Measurements from ENCODE around the gene EYS. TPM values are rescaled to one million over a fixed set of nuclear protein-coding genes. Genes with fewer than 3 reads are reported as not detected.
"Not testable (repeated sequence)": the region's sequence is repeated elsewhere in the genome, so short reads cannot be mapped to it uniquely, and the experiment has no call there.

EYS gene
- total RNA-seq, 1 donor from 2014 or later: not detected

DNA sequence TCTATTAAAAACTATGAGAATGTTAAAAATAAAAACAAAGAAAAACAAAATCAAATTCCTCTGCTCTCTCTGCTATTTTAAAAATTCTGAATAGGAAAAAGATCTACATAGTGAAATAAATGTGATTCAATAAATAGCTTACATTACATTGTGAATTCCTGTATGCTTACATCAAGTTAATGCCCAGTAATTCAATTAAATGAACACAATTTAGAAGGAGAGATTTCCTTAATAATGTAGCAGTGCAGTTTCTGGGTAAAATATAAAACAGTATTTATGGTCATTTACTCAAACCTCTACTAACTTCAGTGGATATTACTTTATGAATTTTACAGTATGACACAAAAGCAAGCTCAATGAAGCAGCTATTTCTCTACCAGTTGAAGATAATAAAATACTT lies 594.6 kb downstream of the EYS start:
- no peak for DNase-seq (ENCODE audit: low read depth)

GRCh38 chr6:65110031-65110430 lies 597.0 kb downstream of the EYS start:
- DNase-seq (ENCODE audit: low read depth): no peak

DNA sequence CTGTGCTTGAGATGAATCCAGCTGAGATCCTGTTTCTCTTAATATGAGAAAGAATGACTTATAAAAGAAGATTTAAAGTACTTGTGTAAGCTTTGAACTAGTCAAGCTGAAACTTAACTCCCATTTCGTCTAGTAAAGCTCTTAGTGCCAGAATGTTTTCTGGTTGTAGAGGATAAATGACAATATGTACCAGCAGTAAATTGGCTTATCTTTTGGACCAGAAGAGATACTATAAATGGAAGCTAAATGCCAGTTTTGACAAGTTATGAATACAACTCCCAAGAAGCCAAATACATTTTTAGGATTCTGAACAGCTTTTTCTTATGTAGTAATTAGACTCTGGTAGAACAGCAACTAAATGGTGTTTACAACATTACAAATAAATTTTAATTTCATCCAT lies 608.7 kb downstream of the EYS start:
- no peak for DNase-seq (ENCODE audit: low read depth)

DNA sequence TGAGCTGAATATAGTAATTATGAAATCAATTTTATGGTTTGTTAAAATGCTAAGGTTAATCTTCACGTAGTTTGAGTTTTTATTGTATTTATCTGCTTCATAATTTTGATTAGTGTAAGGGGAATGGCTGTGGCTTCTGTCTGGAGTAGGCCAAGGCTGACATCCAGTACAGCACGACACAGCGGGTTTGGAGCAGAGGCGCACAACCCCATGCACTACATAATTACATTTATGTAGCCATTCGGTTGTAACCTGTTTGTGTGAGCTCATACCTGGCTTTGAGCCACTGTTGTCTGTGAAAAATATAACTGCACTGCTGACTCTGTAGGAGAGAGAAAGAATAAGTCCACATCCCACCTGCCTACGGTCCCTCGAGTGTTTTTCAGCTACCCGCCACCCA lies 615.5 kb downstream of the EYS start:
- DNase-seq (ENCODE audit: low read depth): no peak

DNA sequence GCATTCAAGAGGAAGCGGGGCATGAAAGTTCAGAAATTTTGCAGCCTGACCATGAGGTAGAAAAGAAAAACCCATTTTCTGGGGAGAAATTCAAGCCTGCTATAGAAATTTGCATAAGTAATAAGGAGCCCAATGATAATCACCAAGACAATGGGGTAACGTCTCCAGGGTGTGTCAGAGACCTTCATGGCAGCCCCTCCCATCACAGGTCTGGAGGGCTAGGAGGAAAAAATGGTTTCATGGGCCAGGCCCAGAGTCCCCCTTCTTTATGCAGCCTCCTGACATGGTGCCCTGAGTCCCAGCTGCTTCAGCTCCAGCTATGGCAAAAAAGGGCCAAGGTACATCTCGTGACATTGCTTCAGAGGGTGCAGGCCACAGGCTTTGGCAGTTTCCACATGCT lies 618.5 kb downstream of the EYS start:
- DNase-seq (ENCODE audit: low read depth): no peak

DNA sequence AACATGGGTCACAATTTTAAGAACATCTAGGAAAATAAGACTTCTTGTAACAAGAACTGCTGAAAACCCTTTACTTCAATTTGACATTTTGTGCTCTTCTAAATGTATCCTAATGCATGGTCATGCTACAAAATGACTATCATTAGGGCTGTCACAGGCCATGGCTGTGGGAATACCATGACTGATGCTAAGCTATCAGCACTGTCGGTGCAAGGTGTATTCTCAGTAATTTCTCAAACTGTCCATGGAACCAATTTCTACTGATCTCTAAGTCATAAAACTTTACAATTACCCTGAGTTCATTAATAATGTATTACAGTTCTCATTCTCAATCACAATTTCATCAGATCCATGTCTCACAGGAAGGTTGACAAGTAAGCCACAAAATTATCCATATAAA lies 625.3 kb downstream of the EYS start:
- no peak for DNase-seq (ENCODE audit: low read depth)

- DNase-seq (ENCODE audit: low read depth): no peak
Measured at GRCh38 chr6:65075705-65076230, 631.3 kb downstream of the EYS start.

DNA sequence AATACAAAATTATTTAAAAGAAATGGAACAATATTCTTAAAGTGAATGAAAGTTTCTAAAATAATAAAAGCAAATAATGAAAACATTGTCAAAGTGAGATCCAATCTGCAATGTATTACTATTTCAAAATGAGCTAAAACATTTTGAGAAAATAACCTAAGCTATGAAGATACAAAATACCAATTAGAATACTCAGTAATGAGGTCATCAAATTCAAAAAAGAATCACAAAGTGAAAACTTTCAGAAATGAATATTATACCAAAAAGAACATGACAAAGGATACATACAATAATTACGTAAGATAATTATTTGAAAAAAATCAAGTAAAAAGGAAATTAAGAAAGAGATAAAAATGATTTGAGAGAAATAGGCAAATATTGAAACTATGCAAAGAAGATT lies 634.5 kb downstream of the EYS start:
- DNase-seq (ENCODE audit: low read depth): no peak

DNA sequence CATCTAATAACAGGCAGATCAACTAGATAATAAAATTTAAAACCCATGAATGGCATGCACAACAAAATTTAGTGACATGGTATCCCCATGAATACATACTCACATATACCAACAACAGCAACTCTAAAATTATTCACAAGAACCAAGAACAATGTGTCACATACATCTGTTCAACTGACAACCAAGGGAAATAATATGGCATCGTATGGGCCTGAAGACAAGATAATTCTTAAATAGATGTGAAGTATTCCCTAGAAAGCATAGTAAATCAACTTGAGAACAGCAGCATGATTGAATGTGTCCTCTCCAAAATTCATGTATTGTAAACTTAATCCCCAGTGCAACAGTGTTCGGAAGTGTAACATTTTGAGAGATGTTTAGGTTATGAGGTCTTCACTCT lies 635.5 kb downstream of the EYS start:
- no peak for DNase-seq (ENCODE audit: low read depth)

GRCh38 chr6:65064844-65065243 lies 642.2 kb downstream of the EYS start:
- no peak for DNase-seq (ENCODE audit: low read depth)

DNA sequence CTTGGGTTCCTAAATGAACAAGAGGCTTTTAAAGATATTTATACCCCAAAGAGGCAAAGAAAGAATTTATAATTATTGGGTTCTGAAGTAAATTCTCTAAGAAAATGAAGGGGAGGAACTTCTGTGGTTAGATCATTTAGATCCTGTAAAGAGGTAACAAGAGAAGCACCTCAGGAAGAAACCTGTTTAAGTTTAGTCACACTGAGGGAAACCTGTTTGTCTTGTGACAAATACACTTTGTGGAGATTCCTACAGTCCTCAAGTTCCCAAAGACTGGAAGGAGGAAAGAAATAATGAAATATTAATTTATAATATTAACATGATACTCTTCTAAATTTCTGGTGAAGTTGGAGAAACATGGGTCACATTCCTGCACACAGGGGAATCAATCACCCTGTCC lies 647.5 kb downstream of the EYS start:
- no peak for DNase-seq (ENCODE audit: low read depth)

DNA sequence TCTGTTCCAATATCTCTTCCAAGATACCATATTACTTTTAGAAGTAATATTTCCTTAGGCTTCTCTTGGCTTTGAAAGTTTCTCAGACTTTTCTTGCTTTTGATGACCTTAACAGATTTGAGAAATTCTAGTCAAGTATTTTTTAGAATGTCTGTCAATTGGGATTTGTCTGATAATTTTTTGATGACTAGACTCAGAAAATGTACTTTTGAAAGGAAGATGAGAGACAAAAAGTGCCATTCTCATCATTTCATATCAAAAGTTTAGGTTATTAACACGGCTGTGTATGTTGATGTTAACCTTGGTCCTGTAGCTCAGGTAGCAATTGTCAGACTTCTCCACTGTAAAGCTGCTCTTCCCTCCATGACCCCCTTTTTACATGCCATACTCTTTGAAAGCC lies 651.5 kb downstream of the EYS start:
- no peak for DNase-seq (ENCODE audit: low read depth)

GRCh38 chr6:65052626-65053025 lies 654.4 kb downstream of the EYS start:
- DNase-seq (ENCODE audit: low read depth): no peak

DNA sequence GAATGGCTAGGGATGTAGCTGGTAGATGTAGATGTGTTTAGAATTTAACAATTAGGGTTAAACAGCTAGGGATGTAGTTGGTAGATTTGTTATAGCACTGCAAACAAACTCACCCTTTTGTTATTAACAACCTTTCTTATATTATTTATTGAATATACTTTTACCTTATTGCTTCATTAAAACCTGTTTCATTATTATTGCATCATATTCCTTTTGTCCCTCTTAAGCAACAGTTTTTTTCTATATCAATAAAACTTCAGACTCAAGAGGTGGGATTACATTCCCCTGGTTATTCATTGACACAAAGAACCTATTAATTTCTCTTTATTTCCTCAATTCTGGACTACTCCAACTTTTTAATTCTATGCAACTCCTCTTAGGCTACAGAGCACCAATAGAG lies 661.2 kb downstream of the EYS start:
- DNase-seq (ENCODE audit: low read depth): no peak

GRCh38 chr6:65014006-65014405 lies 693.0 kb downstream of the EYS start:
- DNase-seq (ENCODE audit: low read depth): no peak

DNA sequence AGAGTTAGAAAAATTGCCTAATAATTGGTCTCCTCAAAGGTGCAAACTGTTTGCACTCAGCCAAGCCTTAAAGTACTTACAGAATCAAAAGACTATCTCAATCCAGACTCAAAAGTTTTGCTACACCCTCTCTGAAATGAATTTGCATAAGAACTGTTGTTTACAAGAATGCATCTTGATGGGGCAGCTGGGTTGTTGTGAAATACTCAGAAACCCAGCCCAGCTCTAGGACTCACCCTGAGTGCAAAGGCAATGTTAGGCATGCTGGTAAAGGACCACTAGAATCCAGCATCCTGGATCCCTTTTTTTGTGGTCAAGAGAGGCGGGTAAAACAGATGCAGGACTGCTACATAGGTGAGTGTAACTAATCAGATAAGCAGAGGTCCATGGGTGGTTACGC lies 700.2 kb downstream of the EYS start:
- DNase-seq (ENCODE audit: low read depth): no peak

GRCh38 chr6:65004283-65004682 lies 702.7 kb downstream of the EYS start:
- no peak for DNase-seq (ENCODE audit: low read depth)

GRCh38 chr6:65002882-65003281 lies 704.1 kb downstream of the EYS start:
- DNase-seq (ENCODE audit: low read depth): not testable (repeated sequence)

- DNase-seq (ENCODE audit: low read depth): no peak
Measured at GRCh38 chr6:65000815-65001214, 706.2 kb downstream of the EYS start.

GRCh38 chr6:64998204-64998603 lies 708.8 kb downstream of the EYS start:
- DNase-seq (ENCODE audit: low read depth): no peak

- DNase-seq (ENCODE audit: low read depth): no peak
Measured at GRCh38 chr6:64996301-64996700, 710.7 kb downstream of the EYS start.

DNA sequence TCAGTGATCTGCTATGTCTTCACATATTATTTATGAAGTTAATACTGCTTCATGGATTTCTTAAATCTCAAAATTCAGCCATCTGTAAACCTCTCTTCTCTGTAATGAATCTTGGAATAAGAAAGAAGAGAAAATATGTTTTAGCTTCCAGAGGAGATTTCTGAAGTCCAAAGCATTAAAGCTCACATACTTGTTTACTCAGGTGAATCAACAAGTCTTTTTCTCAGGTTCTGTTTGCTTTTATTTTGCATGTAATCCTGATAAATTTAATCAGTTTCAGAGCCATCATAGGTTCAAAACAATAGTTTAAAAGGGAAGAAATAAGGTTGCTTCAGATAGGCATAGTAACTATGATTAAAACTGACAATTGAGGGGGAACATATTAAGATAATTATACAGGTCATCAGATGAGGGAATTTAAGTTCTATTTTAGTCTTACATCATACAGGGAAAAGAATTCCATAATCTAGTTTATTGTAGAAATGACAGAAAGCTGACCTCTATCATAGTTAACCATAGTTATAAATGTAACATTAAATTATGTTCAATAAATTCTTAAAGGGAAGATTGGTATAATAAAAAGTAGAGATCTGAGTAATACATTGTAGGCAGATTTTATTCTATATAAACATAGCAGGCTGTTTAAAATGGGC lies 716.2 kb downstream of the EYS start:
- DNase-seq (ENCODE audit: low read depth): no peak

GRCh38 chr6:64988148-64988547 lies 718.9 kb downstream of the EYS start:
- DNase-seq (ENCODE audit: low read depth): no peak

DNA sequence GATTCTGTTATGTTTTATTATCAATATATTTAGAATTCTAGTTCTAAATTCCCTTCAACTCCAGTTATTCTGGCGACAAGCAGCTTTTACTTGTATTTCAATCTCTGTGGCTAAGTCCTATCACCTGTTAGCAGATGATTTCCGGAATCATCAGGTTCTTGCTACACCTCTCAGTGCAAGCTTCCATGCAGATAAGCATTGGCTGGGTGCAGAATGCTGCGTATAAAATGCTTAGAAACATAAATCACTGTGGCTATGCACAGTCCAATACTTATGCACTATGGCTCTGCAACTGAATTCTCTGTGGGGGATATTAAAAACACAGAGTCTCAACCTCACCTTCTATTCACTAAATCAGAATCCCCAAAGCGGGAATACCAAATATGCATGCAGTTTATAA lies 720.0 kb downstream of the EYS start:
- no peak for DNase-seq (ENCODE audit: low read depth)

All from myocyte (in vitro differentiated cells).